Measurements from ENCODE around the gene KLF13. TPM values are rescaled to one million over a fixed set of nuclear protein-coding genes. Genes with fewer than 3 reads are reported as not detected.

Gene KLF13
- total RNA-seq, 1 donor = 66.2 TPM

Other genes with a start within 250 kb of the KLF13 start
- under 0.01 TPM for gene TRPM1, start 225.1 kb upstream of the KLF13 start, total RNA-seq

Data from hematopoietic multipotent progenitor cell (in vitro differentiated cells).